OCI-LY1 (cell line): ENCODE data around the gene LMBR1L.
A peak's percentile ranks its signal among the peaks of the same experiment; 100 is the strongest.

Experiments
- H2AFZ ChIP-seq: fragments of 200-600 bp; sonication (generic), shearing (Covaris generic); 2 replicates; pipeline ENCODE4 v1.6.0; 2014; ENCODE audit warnings: antibody characterized with exemption, mild to moderate bottlenecking, low read length
- H3F3A ChIP-seq: fragments of 200-600 bp; sonication (generic), shearing (Covaris generic); 2 replicates; pipeline ENCODE4 v1.6.0; 2014; ENCODE audit warnings: mild to moderate bottlenecking, antibody characterized with exemption, low read length, moderate library complexity; ENCODE audit not compliant: insufficient read depth
- H3K27ac ChIP-seq: fragments of 200-600 bp; sonication (generic); 2 replicates; pipeline ENCODE4 v1.5.1; 2014; ENCODE audit warnings: low read length, mixed run types, mild to moderate bottlenecking, low read depth; ENCODE audit not compliant: poor library complexity, severe bottlenecking
- H3K27me3 ChIP-seq: fragments of 200-600 bp; sonication (generic); 2 replicates; pipeline ENCODE4 v1.6.0; 2014; ENCODE audit warnings: antibody characterized with exemption, mild to moderate bottlenecking, low read length, moderate library complexity; ENCODE audit not compliant: insufficient read depth
- H3K36me3 ChIP-seq: fragments of 200-600 bp; sonication (generic); 2 replicates; pipeline ENCODE4 v1.6.1; 2014; ENCODE audit warnings: mild to moderate bottlenecking, antibody characterized with exemption, low read length, moderate library complexity, mixed read lengths; ENCODE audit not compliant: insufficient read depth
- H3K4me1 ChIP-seq: fragments of 200-600 bp; sonication (generic); 2 replicates; pipeline ENCODE4 v1.5.1; 2014; ENCODE audit warnings: mild to moderate bottlenecking, low read length, moderate library complexity; ENCODE audit not compliant: insufficient read depth, severe bottlenecking
- H3K4me2 ChIP-seq: fragments of 200-600 bp; sonication (generic), shearing (Covaris generic); 2 replicates; pipeline ENCODE4 v1.6.1; 2014; ENCODE audit warnings: low read length
- H3K4me3 ChIP-seq: fragments of 200-600 bp; sonication (generic); 2 replicates; pipeline ENCODE4 v1.5.1; 2014; ENCODE audit warnings: low read length, low read depth, mild to moderate bottlenecking, mixed read lengths; ENCODE audit not compliant: poor library complexity, severe bottlenecking
- H3K79me2 ChIP-seq: fragments of 200-600 bp; shearing (Covaris generic); 2 replicates; pipeline ENCODE4 v1.6.1; 2016; ENCODE audit warnings: mixed run types, low read length, mixed read lengths; ENCODE audit not compliant: insufficient read depth
- H3K9ac ChIP-seq: fragments of 200-600 bp; sonication (generic), shearing (Covaris generic); 2 replicates; pipeline ENCODE4 v1.6.1; 2014; ENCODE audit warnings: mild to moderate bottlenecking, low read length, mixed read lengths
- H3K9me2 ChIP-seq: fragments of 200-600 bp; sonication (generic), shearing (Covaris generic); 2 replicates; pipeline ENCODE4 v1.6.1; 2014; ENCODE audit warnings: low read depth, mild to moderate bottlenecking, low read length, mixed read lengths
- H3K9me3 ChIP-seq: fragments of 200-600 bp; shearing (Covaris generic); 2 replicates; pipeline ENCODE4 v1.6.1; 2014; ENCODE audit warnings: low read length, mixed read lengths
- H4K20me1 ChIP-seq: fragments of 200-600 bp; sonication (generic), shearing (Covaris generic); 2 replicates; pipeline ENCODE4 v1.6.0; 2016; ENCODE audit warnings: mild to moderate bottlenecking, low read length; ENCODE audit not compliant: insufficient read depth
- EZH2 ChIP-seq: fragments of 200-600 bp; sonication (generic), shearing (Covaris generic); IDR thresholded peaks from 2 replicates; pipeline ENCODE4 v1.8.0; 2017; ENCODE audit warnings: borderline replicate concordance, mixed run types, mild to moderate bottlenecking, antibody characterized with exemption, low read length, moderate library complexity, mixed read lengths
- TF ChIP-seq, protein P1 (sequence below): fragments of 200-600 bp; sonication (generic), shearing (Covaris generic); IDR thresholded peaks from 2 replicates; pipeline ENCODE4 v1.5.1; 2017; ENCODE audit warnings: mild to moderate bottlenecking, antibody characterized with exemption, low read length, moderate library complexity, mixed read lengths

LMBR1L gene

DNA sequence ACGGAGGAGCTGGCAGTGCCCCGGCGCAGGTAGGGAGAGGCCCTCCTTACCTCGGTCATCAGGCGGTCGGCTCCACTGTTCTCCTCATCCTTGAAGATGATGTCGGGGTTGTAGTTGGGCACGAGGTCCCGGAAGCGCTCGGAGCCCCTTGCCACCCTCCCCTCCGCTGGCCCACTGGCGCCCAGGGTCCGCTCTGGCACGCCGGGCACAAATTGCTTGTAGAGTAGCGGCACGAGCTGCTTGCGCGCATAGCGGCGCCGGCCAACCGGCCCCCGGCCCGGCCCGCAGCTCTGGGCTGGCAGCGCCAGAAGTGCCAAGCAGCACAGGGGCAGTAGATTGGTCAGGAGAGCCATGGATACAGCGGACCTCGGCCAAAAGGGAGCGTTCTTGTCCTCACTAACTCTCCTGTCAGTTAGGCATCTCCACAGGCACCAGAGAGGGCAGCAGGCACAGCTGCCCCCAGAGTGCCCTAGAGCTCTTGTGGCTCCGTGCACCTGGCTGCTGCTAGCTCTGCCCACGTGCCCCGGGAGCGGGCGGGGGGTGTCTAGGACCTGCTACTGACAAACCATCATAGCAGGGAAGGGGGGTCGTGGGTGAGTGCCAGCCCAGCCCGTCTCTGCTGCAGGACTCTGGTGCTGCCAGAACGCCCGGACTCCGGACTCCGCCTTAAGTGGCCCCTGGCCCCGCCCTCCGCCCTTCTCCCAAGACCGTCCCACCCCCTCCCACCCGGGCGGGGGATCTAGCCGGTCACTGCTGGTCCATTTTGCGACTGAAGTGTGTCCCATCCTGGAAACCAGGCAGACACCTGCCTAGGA, 16.3 kb downstream of the LMBR1L start, which contains the start of gene DHH:
TSS of gene DHH (minus strand) at position 642 of the 815 bp plus-strand sequence. CDS start at position 353, 289 bp downstream.
- H3K4me1 ChIP-seq, result peaks cover 16% of the 10 kb centered on the region
- no peaks in the 10 kb centered on the region for H4K20me1 ChIP-seq
- no peaks in the 10 kb centered on the region for H3F3A ChIP-seq
- no peak within 1 kb of the TSS for H3K4me3 ChIP-seq
- H2AFZ ChIP-seq, result no peak within 1 kb of the TSS
- H3K4me2 ChIP-seq, result peak within 1 kb of the TSS; percentile 39; the same call in 1 of the 2 replicates
- H3K9ac ChIP-seq, result no peak within 1 kb of the TSS
- H3K79me2 ChIP-seq, result no peaks in the 10 kb centered on the region
- no peaks in the 10 kb centered on the region for H3K9me3 ChIP-seq
- no peaks in the 10 kb centered on the region; the same call in none of the 2 replicates for H3K27me3 ChIP-seq
- no peak within 1 kb of the TSS for H3K27ac ChIP-seq
- H3K36me3 ChIP-seq, result peaks cover 17% of the 10 kb centered on the region
- no peak for TF ChIP-seq EZH2
- TF ChIP-seq, protein P1, sequence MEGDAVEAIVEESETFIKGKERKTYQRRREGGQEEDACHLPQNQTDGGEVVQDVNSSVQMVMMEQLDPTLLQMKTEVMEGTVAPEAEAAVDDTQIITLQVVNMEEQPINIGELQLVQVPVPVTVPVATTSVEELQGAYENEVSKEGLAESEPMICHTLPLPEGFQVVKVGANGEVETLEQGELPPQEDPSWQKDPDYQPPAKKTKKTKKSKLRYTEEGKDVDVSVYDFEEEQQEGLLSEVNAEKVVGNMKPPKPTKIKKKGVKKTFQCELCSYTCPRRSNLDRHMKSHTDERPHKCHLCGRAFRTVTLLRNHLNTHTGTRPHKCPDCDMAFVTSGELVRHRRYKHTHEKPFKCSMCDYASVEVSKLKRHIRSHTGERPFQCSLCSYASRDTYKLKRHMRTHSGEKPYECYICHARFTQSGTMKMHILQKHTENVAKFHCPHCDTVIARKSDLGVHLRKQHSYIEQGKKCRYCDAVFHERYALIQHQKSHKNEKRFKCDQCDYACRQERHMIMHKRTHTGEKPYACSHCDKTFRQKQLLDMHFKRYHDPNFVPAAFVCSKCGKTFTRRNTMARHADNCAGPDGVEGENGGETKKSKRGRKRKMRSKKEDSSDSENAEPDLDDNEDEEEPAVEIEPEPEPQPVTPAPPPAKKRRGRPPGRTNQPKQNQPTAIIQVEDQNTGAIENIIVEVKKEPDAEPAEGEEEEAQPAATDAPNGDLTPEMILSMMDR, result no peak
- H3K9me2 ChIP-seq, result no peaks in the 10 kb centered on the region

DNA sequence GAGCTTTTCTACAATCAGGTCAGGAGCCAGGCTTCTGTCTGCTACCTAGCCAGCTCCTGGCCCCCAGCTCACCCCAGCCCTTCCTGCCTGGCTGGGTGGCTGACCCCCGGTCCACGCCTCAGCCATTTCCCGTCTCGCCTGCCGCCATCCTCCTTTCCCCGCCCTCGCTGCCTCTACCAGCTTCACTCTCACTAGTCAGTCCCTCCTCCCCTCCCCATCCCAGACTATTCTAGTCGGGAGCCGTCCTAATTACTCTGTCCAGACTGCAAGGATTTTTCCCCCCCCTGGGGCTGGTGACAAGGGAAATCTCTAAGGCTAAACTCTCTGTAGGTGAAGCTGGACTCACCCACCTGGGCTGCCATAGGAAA, 16.9 kb downstream of the LMBR1L start:
- Histone ChIP-seq H3K9me3 (no peaks in the 10 kb centered on the region), H2AFZ (no peak overlapping the region), H3K4me1 (peaks cover 16% of the 10 kb centered on the region), H3K4me3 (no peak overlapping the region), H4K20me1 (no peaks in the 10 kb centered on the region), H3K27ac (no peak overlapping the region), H3K27me3 (no peaks in the 10 kb centered on the region; the same call in none of the 2 replicates), H3K9ac (no peak overlapping the region), H3K4me2 (peak overlapping the region; percentile 39; the same call in 1 of the 2 replicates), H3F3A (no peaks in the 10 kb centered on the region), H3K36me3 (peaks cover 17% of the 10 kb centered on the region), H3K79me2 (no peaks in the 10 kb centered on the region), H3K9me2 (no peaks in the 10 kb centered on the region)
- TF ChIP-seq, protein P1, result no peak
- TF ChIP-seq EZH2, result no peak

DNA sequence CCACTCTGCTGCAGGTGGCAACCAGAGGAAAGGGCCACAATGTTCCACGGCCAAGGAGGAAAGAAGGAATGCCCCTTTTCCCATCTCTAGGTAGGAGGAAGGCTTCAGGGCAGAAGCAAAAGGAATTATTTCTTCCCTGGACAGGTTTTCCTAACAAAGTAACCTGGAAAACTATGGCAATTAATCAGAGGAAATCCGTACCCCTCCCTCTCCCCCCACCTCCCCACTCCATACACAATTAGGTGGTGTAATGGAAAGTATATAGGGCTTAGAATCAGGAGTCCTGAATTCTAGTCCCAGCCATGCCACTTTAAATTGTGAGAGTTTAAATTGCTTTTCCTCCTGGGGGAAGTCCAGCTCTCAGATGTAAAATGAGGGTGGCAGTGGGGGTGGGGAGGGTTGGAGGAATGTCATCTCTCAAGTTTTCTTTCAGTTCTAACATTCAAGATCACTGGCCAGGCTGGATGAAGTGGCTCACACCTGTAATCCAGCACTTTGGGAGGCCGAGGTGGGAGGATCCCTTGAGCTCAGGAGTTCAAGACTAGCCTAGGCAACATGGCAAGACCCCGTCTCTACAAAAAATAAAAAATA, 17.7 kb downstream of the LMBR1L start:
- H3K4me1 ChIP-seq, result peaks cover 24% of the 10 kb centered on the region
- no peaks in the 10 kb centered on the region for H3K9me2 ChIP-seq
- no peak overlapping the region for H2AFZ ChIP-seq
- no peak overlapping the region for H3K9ac ChIP-seq
- no peaks in the 10 kb centered on the region; the same call in none of the 2 replicates for H3K27me3 ChIP-seq
- TF ChIP-seq, protein P1, result no peak
- TF ChIP-seq EZH2, result no peak
- no peak overlapping the region for H3K4me3 ChIP-seq
- H3K9me3 ChIP-seq, result no peaks in the 10 kb centered on the region
- no peaks in the 10 kb centered on the region for H3F3A ChIP-seq
- H3K27ac ChIP-seq, result no peak overlapping the region
- no peaks in the 10 kb centered on the region for H3K79me2 ChIP-seq
- H3K36me3 ChIP-seq, result peaks cover 17% of the 10 kb centered on the region
- H3K4me2 ChIP-seq, result no peak overlapping the region
- H4K20me1 ChIP-seq, result no peaks in the 10 kb centered on the region
